ENCODE data around the gene PTMA.

DNA sequence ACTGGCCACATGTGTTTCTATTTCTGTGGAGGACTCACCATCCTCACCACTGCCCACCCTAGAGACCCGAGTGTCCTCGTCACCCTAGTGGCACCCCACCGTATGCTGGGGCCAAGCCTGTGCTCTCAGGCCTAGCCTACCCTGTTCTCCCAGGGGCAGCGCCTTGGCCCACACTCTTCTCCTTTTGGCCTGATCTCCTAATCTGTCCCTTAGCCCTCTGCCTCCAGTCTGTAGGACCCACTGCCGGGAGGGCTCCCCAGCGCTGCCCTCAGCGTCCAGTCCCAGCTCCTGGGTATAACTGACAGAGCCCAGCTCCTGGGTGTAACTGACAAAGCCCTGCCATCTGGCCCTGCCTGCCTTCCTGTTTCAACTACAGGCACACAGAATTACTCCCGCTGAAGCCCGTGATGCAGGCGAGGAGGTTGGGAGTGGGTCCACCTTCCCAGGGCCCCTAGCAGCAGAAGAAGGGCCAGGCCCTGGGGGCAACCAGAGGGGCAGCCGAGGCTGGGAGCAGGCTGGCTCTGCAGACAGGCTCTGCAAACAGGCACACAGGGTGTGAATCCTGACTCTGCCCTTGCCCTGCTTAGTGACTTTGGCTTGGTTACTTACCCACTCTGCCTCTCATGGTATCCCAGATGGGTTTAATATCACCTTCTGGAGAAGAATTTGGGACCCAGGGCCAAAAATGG, 25.6 kb upstream of the PTMA start:
- no peak for TF ChIP-seq POLR2A (IDR thresholded peaks at IDR 0.05)
- TF ChIP-seq, protein P1, sequence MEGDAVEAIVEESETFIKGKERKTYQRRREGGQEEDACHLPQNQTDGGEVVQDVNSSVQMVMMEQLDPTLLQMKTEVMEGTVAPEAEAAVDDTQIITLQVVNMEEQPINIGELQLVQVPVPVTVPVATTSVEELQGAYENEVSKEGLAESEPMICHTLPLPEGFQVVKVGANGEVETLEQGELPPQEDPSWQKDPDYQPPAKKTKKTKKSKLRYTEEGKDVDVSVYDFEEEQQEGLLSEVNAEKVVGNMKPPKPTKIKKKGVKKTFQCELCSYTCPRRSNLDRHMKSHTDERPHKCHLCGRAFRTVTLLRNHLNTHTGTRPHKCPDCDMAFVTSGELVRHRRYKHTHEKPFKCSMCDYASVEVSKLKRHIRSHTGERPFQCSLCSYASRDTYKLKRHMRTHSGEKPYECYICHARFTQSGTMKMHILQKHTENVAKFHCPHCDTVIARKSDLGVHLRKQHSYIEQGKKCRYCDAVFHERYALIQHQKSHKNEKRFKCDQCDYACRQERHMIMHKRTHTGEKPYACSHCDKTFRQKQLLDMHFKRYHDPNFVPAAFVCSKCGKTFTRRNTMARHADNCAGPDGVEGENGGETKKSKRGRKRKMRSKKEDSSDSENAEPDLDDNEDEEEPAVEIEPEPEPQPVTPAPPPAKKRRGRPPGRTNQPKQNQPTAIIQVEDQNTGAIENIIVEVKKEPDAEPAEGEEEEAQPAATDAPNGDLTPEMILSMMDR (IDR thresholded peaks at IDR 0.05): no peak

Data from lower leg skin (tissue), 3 donors.